ENCODE results near the gene ADSS1.

Gene ADSS1

GRCh38 chr14:104693482-104694431 lies 30.3 kb upstream of the ADSS1 start:
- Histone ChIP-seq H3K4me3 (ENCODE audit: low read depth, low read length) (no peak overlapping the region), H3K27ac (no peak overlapping the region), H3K36me3 (replicated peaks) (peaks cover 7% of the 10 kb centered on the region), H3K27me3 (replicated peaks) (no peaks in the 10 kb centered on the region)
- in situ Hi-C loops (cut with HindIII; ENCODE audit: low pct_ligation_motif_present, low sequenced_read_pairs), result no loop called here
- TF ChIP-seq, protein P1, sequence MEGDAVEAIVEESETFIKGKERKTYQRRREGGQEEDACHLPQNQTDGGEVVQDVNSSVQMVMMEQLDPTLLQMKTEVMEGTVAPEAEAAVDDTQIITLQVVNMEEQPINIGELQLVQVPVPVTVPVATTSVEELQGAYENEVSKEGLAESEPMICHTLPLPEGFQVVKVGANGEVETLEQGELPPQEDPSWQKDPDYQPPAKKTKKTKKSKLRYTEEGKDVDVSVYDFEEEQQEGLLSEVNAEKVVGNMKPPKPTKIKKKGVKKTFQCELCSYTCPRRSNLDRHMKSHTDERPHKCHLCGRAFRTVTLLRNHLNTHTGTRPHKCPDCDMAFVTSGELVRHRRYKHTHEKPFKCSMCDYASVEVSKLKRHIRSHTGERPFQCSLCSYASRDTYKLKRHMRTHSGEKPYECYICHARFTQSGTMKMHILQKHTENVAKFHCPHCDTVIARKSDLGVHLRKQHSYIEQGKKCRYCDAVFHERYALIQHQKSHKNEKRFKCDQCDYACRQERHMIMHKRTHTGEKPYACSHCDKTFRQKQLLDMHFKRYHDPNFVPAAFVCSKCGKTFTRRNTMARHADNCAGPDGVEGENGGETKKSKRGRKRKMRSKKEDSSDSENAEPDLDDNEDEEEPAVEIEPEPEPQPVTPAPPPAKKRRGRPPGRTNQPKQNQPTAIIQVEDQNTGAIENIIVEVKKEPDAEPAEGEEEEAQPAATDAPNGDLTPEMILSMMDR (IDR thresholded peaks at IDR 0.05; ENCODE audit: low read depth, low read length, missing control alignments), result no peak
- DNase-seq, result no peak

DNA sequence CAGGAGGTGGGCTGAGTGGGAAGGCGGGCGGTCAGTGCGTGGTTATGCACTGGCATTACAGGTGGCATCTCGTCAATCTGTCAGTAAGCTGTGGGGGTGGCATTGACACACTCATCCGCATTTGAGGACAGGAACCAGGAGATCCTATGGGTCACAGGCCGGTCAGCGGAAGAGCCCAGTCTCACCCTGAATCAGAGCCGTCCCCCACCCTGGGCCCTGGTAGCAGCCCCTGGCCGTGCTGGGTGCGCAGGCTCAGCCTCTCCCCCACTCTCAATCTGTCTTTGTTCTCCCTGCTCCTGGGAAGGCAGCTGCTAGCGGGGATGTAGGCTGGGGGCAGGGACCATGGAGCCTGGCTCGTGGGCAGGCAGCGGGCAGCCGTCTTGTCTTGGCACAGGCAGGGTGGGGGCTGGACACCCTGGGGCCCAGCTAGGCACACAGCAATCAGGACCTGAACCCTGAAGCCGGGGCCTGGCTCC lies 29.5 kb upstream of the ADSS1 start:
- Histone ChIP-seq H3K27me3 (replicated peaks) (no peaks in the 10 kb centered on the region), H3K4me3 (ENCODE audit: low read depth, low read length) (no peak overlapping the region), H3K27ac (no peak overlapping the region), H3K36me3 (replicated peaks) (peaks cover 7% of the 10 kb centered on the region)
- TF ChIP-seq, protein P1 (IDR thresholded peaks at IDR 0.05; ENCODE audit: low read depth, low read length, missing control alignments), result no peak
- in situ Hi-C loops (cut with HindIII; ENCODE audit: low pct_ligation_motif_present, low sequenced_read_pairs), result no loop called here
- DNase-seq, result no peak

GRCh38 chr14:104694991-104695659 lies 28.9 kb upstream of the ADSS1 start:
- Histone ChIP-seq H3K27me3 (replicated peaks) (no peaks in the 10 kb centered on the region), H3K36me3 (replicated peaks) (peaks cover 7% of the 10 kb centered on the region), H3K27ac (no peak overlapping the region), H3K4me3 (ENCODE audit: low read depth, low read length) (no peak overlapping the region)
- in situ Hi-C loops (cut with HindIII; ENCODE audit: low pct_ligation_motif_present, low sequenced_read_pairs), result no loop called here
- no peak for DNase-seq
- TF ChIP-seq, protein P1 (IDR thresholded peaks at IDR 0.05; ENCODE audit: low read depth, low read length, missing control alignments), result no peak

DNA sequence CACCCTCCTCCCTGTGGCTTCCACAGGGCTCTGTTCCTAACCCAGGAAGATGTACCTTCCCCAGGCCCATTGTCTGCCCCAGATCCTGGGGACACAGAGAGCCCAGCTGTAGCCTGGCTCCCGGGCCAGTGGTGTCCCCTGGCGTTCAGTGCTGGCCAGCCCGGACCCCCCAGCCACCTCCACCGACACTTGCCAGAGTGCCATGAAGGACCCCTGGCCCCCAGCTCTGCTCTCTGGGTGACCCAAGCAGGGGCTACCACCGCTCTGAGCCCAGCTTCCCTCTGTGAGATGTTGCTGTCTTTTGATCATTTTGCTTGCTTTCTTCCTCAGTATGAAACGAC lies 28.4 kb upstream of the ADSS1 start:
- Histone ChIP-seq H3K27me3 (replicated peaks) (no peaks in the 10 kb centered on the region), H3K4me3 (ENCODE audit: low read depth, low read length) (no peak overlapping the region), H3K36me3 (replicated peaks) (peaks cover 7% of the 10 kb centered on the region), H3K27ac (no peak overlapping the region)
- TF ChIP-seq, protein P1 (IDR thresholded peaks at IDR 0.05; ENCODE audit: low read depth, low read length, missing control alignments), result peak; percentile 23
- in situ Hi-C loops (cut with HindIII; ENCODE audit: low pct_ligation_motif_present, low sequenced_read_pairs), result no loop called here
- no peak for DNase-seq

DNA sequence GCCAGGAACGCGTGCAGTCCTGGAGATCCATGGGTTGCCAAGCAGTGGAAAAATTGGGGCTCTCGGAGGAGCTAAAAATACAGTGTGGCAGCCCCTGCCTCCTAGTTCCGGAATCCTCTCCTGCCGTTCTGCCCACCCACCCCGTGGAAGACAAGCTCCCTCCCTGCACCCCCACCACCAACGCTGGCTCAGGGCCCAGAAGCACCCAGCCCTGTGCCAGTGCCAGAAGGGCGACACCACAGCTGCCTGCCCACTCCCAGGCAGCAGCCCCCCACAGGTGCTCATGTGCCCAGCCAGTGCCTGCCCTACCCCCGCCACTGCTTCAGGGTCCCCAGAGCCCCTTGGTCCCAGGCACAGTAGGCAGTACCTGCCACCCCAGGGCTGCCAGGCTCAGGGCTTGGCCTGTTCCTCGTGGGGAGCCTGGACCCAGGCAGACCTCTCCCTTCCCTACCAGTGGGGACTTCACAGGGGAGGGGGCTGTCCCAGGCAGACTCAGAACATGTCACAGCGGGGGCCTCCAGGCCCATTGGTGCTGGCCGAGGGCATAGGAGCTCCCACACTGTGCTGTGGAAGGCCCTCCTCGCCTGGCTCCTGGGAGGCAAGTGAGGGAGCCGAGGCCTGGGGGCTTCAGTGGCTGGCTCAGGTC lies 27.2 kb upstream of the ADSS1 start:
- TF ChIP-seq, protein P1 (IDR thresholded peaks at IDR 0.05; ENCODE audit: low read depth, low read length, missing control alignments), result no peak
- H3K4me3 ChIP-seq (ENCODE audit: low read depth, low read length), result no peak overlapping the region
- DNase-seq, result no peak
- H3K27ac ChIP-seq, result no peak overlapping the region
- peaks cover 10% of the 10 kb centered on the region for H3K36me3 ChIP-seq (replicated peaks)
- in situ Hi-C loops (cut with HindIII; ENCODE audit: low pct_ligation_motif_present, low sequenced_read_pairs), result no loop called here
- H3K27me3 ChIP-seq (replicated peaks), result no peaks in the 10 kb centered on the region
